CD14-positive monocyte (primary cell): ENCODE data around the gene GPI. TPM values are rescaled to one million over a fixed set of nuclear protein-coding genes. Genes with fewer than 3 reads are reported as not detected.

Experiments used
- DNase-seq, 3 donors: peaks; one replicate each; pipeline ENCODE4 v3.0.0-alpha.2; 2011 to 2022
- H2AFZ ChIP-seq: 2 replicates; pipeline ENCODE4 v1.6.0; 2012; ENCODE audit warnings: mild to moderate bottlenecking, low read depth, low read length, inconsistent platforms; ENCODE audit not compliant: insufficient read depth, poor library complexity, severe bottlenecking
- H3K27ac ChIP-seq, 2 donors: 1 replicate in 1 of 2; 2 replicates in 1 of 2; pipeline ENCODE4 v1.5.1; 2012 to 2013; ENCODE audit warnings: low read length in 2 of 2, control low read depth in 1 of 2, inconsistent platforms in 1 of 2, low read depth in 1 of 2, mild to moderate bottlenecking in 1 of 2
- H3K27me3 ChIP-seq, 2 donors: one replicate each; pipeline versions ENCODE4 v1.6.0 to v1.6.1; 2011 to 2013; ENCODE audit warnings: low read length in 2 of 2; ENCODE audit not compliant: control insufficient read depth in 2 of 2, insufficient read depth in 2 of 2
- H3K36me3 ChIP-seq, 2 donors: replicated peaks in 1 of 2; 1 replicate in 1 of 2; 2 replicates in 1 of 2; pipeline versions ENCODE4 v1.5.1 to v1.6.1; 2012 to 2013; ENCODE audit warnings: low read length in 2 of 2, control low read depth in 1 of 2, inconsistent platforms in 1 of 2, mild to moderate bottlenecking in 1 of 2; ENCODE audit not compliant: insufficient read depth in 2 of 2, control insufficient read depth in 1 of 2
- H3K4me1 ChIP-seq, 2 donors: 1 replicate in 1 of 2; 2 replicates in 1 of 2; pipeline versions ENCODE4 v1.5.1 to v1.6.1; 2012 to 2013; ENCODE audit warnings: low read length in 2 of 2, control low read depth in 1 of 2, inconsistent platforms in 1 of 2, mild to moderate bottlenecking in 1 of 2, moderate library complexity in 1 of 2; ENCODE audit not compliant: insufficient read depth in 2 of 2, control insufficient read depth in 1 of 2
- H3K4me2 ChIP-seq: replicated peaks from 2 replicates; pipeline ENCODE3; 2012; ENCODE audit warnings: low read length, moderate library complexity, mild to moderate bottlenecking; ENCODE audit not compliant: poor library complexity, severe bottlenecking; ENCODE audit errors: extremely low read depth
- H3K4me3 ChIP-seq, 3 experiments: fragments of 200-600 bp in 1 of 3; sonication (generic) in 1 of 3; replicated peaks in 1 of 3; 1 replicate in 2 of 3; 2 replicates in 1 of 3; pipeline ENCODE4 v1.5.1; 2011 to 2013; ENCODE audit warnings: low read length in 3 of 3, mild to moderate bottlenecking in 3 of 3, control low read depth in 2 of 3, low read depth in 2 of 3, inconsistent platforms in 1 of 3, moderate library complexity in 1 of 3
- H3K79me2 ChIP-seq: 2 replicates; pipeline ENCODE4 v1.6.0; 2012; ENCODE audit warnings: mild to moderate bottlenecking, control low read depth, inconsistent platforms, low read length, moderate library complexity; ENCODE audit not compliant: insufficient read depth
- H3K9ac ChIP-seq: 2 replicates; pipeline ENCODE4 v1.6.0; 2017; ENCODE audit warnings: low read length, mild to moderate bottlenecking; ENCODE audit not compliant: insufficient read depth, poor library complexity, severe bottlenecking
- H3K9me3 ChIP-seq, 2 donors: replicated peaks in 1 of 2; 1 replicate in 1 of 2; 2 replicates in 1 of 2; pipeline versions ENCODE4 v1.5.1 to v1.6.1; 2012 to 2013; ENCODE audit warnings: low read length in 2 of 2, control low read depth in 1 of 2; ENCODE audit not compliant: control insufficient read depth in 1 of 2, insufficient read depth in 1 of 2
- H4K20me1 ChIP-seq: 2 replicates; pipeline ENCODE4 v1.6.0; 2012; ENCODE audit warnings: mild to moderate bottlenecking, low read length, control low read depth, moderate library complexity; ENCODE audit not compliant: insufficient read depth
- H3K27ac Mint-ChIP-seq, 7 donors: one replicate each; pipeline ENCODE4 v1.8.0; 2020; ENCODE audit warnings: mild to moderate bottlenecking in 7 of 7, mixed read lengths in 7 of 7, moderate library complexity in 6 of 7, inconsistent platforms in 2 of 7
- H3K27me3 Mint-ChIP-seq, 3 donors: one replicate each; pipeline ENCODE4 v1.8.0; 2021 to 2022; ENCODE audit warnings: low read depth in 3 of 3, mild to moderate bottlenecking in 3 of 3, mixed read lengths in 3 of 3, moderate library complexity in 3 of 3, inconsistent platforms in 1 of 3
- H3K36me3 Mint-ChIP-seq, 2 donors: one replicate each; pipeline ENCODE4 v1.8.0; 2020; ENCODE audit warnings: mixed read lengths in 2 of 2, inconsistent platforms in 1 of 2, mild to moderate bottlenecking in 1 of 2
- H3K4me1 Mint-ChIP-seq: one replicate; pipeline ENCODE4 v1.8.0; 2020; ENCODE audit warnings: mild to moderate bottlenecking, mixed read lengths
- H3K4me3 Mint-ChIP-seq, 2 donors: one replicate each; pipeline ENCODE4 v1.8.0; 2020; ENCODE audit warnings: mild to moderate bottlenecking in 2 of 2, mixed read lengths in 2 of 2, moderate library complexity in 1 of 2
- H3K9me3 Mint-ChIP-seq, 7 donors: one replicate each; pipeline ENCODE4 v1.8.0; 2020 to 2022; ENCODE audit warnings: mixed read lengths in 7 of 7, mild to moderate bottlenecking in 6 of 7, moderate library complexity in 6 of 7, inconsistent platforms in 2 of 7
- CTCF ChIP-seq: fragments of 200-600 bp; IDR thresholded peaks from one replicate; pipeline ENCODE4 v1.8.0; 2022; ENCODE audit warnings: antibody characterized with exemption, mild to moderate bottlenecking
- WGBS: methylation state at CpG from one replicate; pipeline ENCODE4 v1.1.5; 2013; ENCODE audit warnings: missing lambda C conversion rate; ENCODE audit not compliant: insufficient coverage; 5-methylcytosine and 5-hydroxymethylcytosine counted together
- intact Hi-C, 2 donors: fragments of 100-400 bp; cut with micrococcal nuclease; formaldehyde crosslinking; loops; one replicate each; pipeline versions ENCODE4 v1.15.0 to v1.15.1; 2023
- polyA plus RNA-seq, 3 donors: library from polyadenylated mRNA; depleted of rRNA in 1 of 3; unstranded in 2 of 3; stranded (reverse) in 1 of 3; fragments of 300-500 nt in 2 of 3; fragments of >200 nt in 1 of 3; fragmentation: Illumina TruSeq in 2 of 3; gene quantifications; 1 replicate in 2 of 3; 2 replicates in 1 of 3; pipeline ENCODE4 v1.2.3, GENCODE V29; 2012 to 2021

GPI gene
- polyA plus RNA-seq, 3 donors, result 81.2 to 107 (median 95.3) TPM

- peaks cover 0 to 2% (median 2%) of the 10 kb centered on the region in 3 donors for H3K27me3 Mint-ChIP-seq
- Histone ChIP-seq H3K27me3 (no peaks in the 10 kb centered on the region), H3K9me3 (no peaks in the 10 kb centered on the region), H3K27ac (no peak overlapping the region), H3K9ac (no peak overlapping the region), H3K79me2 (peaks cover 42% of the 10 kb centered on the region), H3K4me2 (no peak overlapping the region), H4K20me1 (peaks cover 33% of the 10 kb centered on the region), H3K36me3 (peaks cover 73 to 95% of the 10 kb centered on the region in 2 donors), H3K4me1 (no peaks in the 10 kb centered on the region), H2AFZ (no peak overlapping the region), H3K4me3 (no peak overlapping the region)
- H3K27ac Mint-ChIP-seq, result no peak overlapping the region
- intact Hi-C loops, result no loop called here
- TF ChIP-seq CTCF, result no peak
- no peaks in the 10 kb centered on the region for H3K9me3 Mint-ChIP-seq
- no peak overlapping the region for H3K4me3 Mint-ChIP-seq
- H3K4me1 Mint-ChIP-seq, result no peaks in the 10 kb centered on the region
- WGBS, result 88% methylated on average over 1 of the region's 3 CpGs
- peaks cover 71 to 97% of the 10 kb centered on the region in 2 donors for H3K36me3 Mint-ChIP-seq
- DNase-seq, result no peak
Measured at GRCh38 chr19:34436716-34437115, 71.7 kb downstream of the GPI start.

GRCh38 chr19:34448191-34448590 is 83.2 kb downstream of the GPI start:
- peaks cover 4% of the 10 kb centered on the region for H3K79me2 ChIP-seq
- no peaks in the 10 kb centered on the region for H3K27me3 ChIP-seq
- peaks cover 88 to 98% of the 10 kb centered on the region in 2 donors for H3K36me3 ChIP-seq
- Mint-ChIP-seq H3K9me3 (no peaks in the 10 kb centered on the region), H3K36me3 (peaks cover 80 to 95% of the 10 kb centered on the region in 2 donors), H3K27me3 (no peaks in the 10 kb centered on the region), H3K27ac (peak overlapping the region in 5 of 7 donors; percentile 14 to 63 (median 38)), H3K4me1 (no peaks in the 10 kb centered on the region), H3K4me3 (no peak overlapping the region)
- H3K4me1 ChIP-seq, result no peaks in the 10 kb centered on the region
- H3K9me3 ChIP-seq, result no peaks in the 10 kb centered on the region
- no peak overlapping the region for H3K4me2 ChIP-seq
- H3K27ac ChIP-seq, result no peak overlapping the region
- 98% methylated on average over 3 of the region's 3 CpGs for WGBS
- intact Hi-C loops, result no loop called here
- TF ChIP-seq CTCF, result no peak
- H3K9ac ChIP-seq, result no peak overlapping the region
- no peaks in the 10 kb centered on the region for H4K20me1 ChIP-seq
- H3K4me3 ChIP-seq, result no peak overlapping the region
- H2AFZ ChIP-seq, result no peak overlapping the region
- DNase-seq, result no peak

Other genes with a start within 250 kb of the GPI start
- gene LSM14A, start 192.7 kb upstream of the GPI start, polyA plus RNA-seq, result 10 to 100 TPM; 73.2 to 91.8 (median 82.7) TPM
- gene GARRE1, start 110.6 kb upstream of the GPI start, polyA plus RNA-seq, result 1 to 10 TPM; 1.1 to 6.2 (median 2.1) TPM
- gene PDCD2L, start 39.2 kb downstream of the GPI start, polyA plus RNA-seq, result 1 to 10 TPM; 3.1 to 5.0 (median 4.9) TPM
- 10 to 100 TPM; 26.3 to 52.1 (median 42.7) TPM for gene UBA2, start 63.2 kb downstream of the GPI start, polyA plus RNA-seq
- under 1 TPM in 1 of 3 donors, not detected in 2; 0.11 TPM for gene WTIP, start 116.6 kb downstream of the GPI start, polyA plus RNA-seq